Dendritic cell treated with granulocyte-macrophage colony-stimulating factor and Interleukin-4, amounts not matched to agents 40 ng/mL and 50 ng/mL, for 4 days (primary cell): ENCODE data around the gene ANKRD44.
"Not testable (repeated sequence)": the region's sequence is repeated elsewhere in the genome, so short reads cannot be mapped to it uniquely, and the experiment has no call there.

Experiments
- H3K27ac Mint-ChIP-seq: one replicate; pipeline ENCODE4 v1.8.0; 2022; ENCODE audit warnings: mild to moderate bottlenecking, mixed read lengths
- H3K27me3 Mint-ChIP-seq: one replicate; pipeline ENCODE4 v1.8.0; 2022; ENCODE audit warnings: mild to moderate bottlenecking, mixed read lengths
- H3K36me3 Mint-ChIP-seq: one replicate; pipeline ENCODE4 v1.8.0; 2022; ENCODE audit warnings: low read depth, mixed read lengths
- H3K4me1 Mint-ChIP-seq: one replicate; pipeline ENCODE4 v1.8.0; 2022; ENCODE audit warnings: low read depth, mixed read lengths
- H3K4me3 Mint-ChIP-seq: one replicate; pipeline ENCODE4 v1.8.0; 2022; ENCODE audit warnings: mild to moderate bottlenecking, moderate library complexity, mixed read lengths
- H3K9me3 Mint-ChIP-seq: one replicate; pipeline ENCODE4 v1.8.0; 2022; ENCODE audit warnings: mixed read lengths
- intact Hi-C: fragments of 100-400 bp; cut with micrococcal nuclease; formaldehyde crosslinking; loops from one replicate; pipeline ENCODE4 v1.15.0; 2022

Gene ANKRD44

DNA sequence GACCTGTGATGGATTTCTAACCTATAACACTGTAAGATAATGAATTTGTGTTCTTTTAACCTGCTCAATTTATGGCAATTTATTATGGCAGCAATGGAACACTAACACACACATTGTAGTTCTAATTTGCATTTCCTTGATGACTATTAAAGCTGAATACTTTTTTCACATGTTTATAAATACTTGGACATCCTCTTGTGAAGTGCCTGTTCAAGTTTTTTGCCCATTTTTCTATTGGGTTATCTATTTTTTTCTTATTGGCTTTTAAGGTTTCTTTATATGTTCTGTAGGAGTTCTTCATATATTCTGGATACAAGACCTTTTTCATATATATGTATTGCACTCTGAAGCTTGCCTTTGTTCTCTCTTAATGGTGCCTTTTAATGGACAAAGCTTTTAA, 255.5 kb downstream of the ANKRD44 start:
- H3K4me3 Mint-ChIP-seq: no peak overlapping the region

GRCh38 chr2:197054437-197054836, 256.1 kb downstream of the ANKRD44 start:
- no peak overlapping the region for H3K27ac Mint-ChIP-seq
- H3K9me3 Mint-ChIP-seq: peaks cover 14% of the 10 kb centered on the region
- intact Hi-C loops: no loop called here
- H3K4me3 Mint-ChIP-seq: no peak overlapping the region
- H3K4me1 Mint-ChIP-seq: no peaks in the 10 kb centered on the region
- no peaks in the 10 kb centered on the region for H3K27me3 Mint-ChIP-seq
- peaks cover 93% of the 10 kb centered on the region for H3K36me3 Mint-ChIP-seq

More for the DNA sequence above, 255.5 kb downstream of the ANKRD44 start:
- Mint-ChIP-seq H3K4me1 (no peaks in the 10 kb centered on the region), H3K36me3 (peaks cover 88% of the 10 kb centered on the region), H3K27ac (no peak overlapping the region), H3K9me3 (peaks cover 14% of the 10 kb centered on the region), H3K27me3 (no peaks in the 10 kb centered on the region)
- intact Hi-C loops: no loop called here

- H3K36me3 Mint-ChIP-seq: peaks cover 92% of the 10 kb centered on the region
These were observed 258.2 kb downstream of the ANKRD44 start for GRCh38 chr2:197052356-197052755.

DNA sequence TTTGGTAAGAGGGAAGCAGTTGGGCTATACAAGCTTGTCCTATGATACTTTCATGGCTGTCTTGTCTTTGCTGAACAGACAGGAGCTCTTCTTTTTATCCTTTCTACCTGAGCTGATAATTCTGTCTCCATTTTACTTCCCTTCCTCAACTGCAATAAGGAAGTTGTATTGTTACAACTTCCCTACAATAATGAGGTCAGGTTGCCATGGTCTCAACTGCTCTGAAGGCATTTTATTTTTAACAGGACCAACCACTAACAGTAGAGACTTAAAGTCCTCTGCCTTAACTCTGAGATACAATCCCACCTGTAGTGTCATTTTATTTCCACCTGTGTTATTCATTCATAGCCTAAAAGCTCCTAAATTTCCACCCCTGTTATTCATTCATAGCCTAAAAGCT, 265.5 kb downstream of the ANKRD44 start:
- Mint-ChIP-seq H3K9me3 (no peaks in the 10 kb centered on the region), H3K27ac (peak overlapping the region; percentile 57), H3K4me3 (no peak overlapping the region), H3K4me1 (peaks cover 9% of the 10 kb centered on the region), H3K36me3 (peaks cover 70% of the 10 kb centered on the region), H3K27me3 (no peaks in the 10 kb centered on the region)
- intact Hi-C loops: no loop called here

More at GRCh38 chr2:197052356-197052755, 258.2 kb downstream of the ANKRD44 start:
- H3K9me3 Mint-ChIP-seq: peaks cover 14% of the 10 kb centered on the region
- H3K27ac Mint-ChIP-seq: no peak overlapping the region
- intact Hi-C loops: no loop called here
- no peaks in the 10 kb centered on the region for H3K4me1 Mint-ChIP-seq
- no peak overlapping the region for H3K4me3 Mint-ChIP-seq
- H3K27me3 Mint-ChIP-seq: no peaks in the 10 kb centered on the region

DNA sequence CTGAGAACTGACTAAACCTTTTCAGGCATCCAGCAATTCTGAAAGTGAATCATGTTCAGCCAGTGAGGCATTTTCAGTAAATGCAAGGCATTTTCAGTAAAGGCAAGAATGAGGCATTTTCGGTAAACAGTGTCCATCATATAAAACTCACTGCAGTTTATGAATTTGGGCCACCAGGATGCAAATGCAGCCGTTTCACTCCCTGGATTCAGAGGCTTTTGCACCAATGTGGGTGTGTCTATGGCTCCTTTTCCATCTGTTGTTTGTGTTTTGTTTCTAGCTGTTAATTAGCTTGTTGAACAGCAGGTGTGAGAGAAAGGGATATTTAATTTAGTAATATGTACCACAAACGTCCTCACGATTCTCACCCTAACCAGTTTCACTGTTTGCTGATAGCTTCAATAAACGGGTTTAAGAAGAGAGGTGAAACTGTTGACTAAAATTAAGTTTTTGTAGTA, 267.8 kb downstream of the ANKRD44 start:
- Mint-ChIP-seq H3K4me3 (no peak overlapping the region), H3K27me3 (no peaks in the 10 kb centered on the region), H3K4me1 (peaks cover 9% of the 10 kb centered on the region), H3K36me3 (peaks cover 72% of the 10 kb centered on the region), H3K9me3 (no peaks in the 10 kb centered on the region), H3K27ac (no peak overlapping the region)
- intact Hi-C loops: no loop called here

GRCh38 chr2:197037863-197038398, 272.6 kb downstream of the ANKRD44 start:
- H3K27ac Mint-ChIP-seq: no peak overlapping the region
- no peak overlapping the region for H3K4me3 Mint-ChIP-seq
- intact Hi-C loops: no loop called here
- H3K27me3 Mint-ChIP-seq: no peaks in the 10 kb centered on the region
- H3K4me1 Mint-ChIP-seq: no peaks in the 10 kb centered on the region
- no peaks in the 10 kb centered on the region for H3K9me3 Mint-ChIP-seq
- peaks cover 92% of the 10 kb centered on the region for H3K36me3 Mint-ChIP-seq

DNA sequence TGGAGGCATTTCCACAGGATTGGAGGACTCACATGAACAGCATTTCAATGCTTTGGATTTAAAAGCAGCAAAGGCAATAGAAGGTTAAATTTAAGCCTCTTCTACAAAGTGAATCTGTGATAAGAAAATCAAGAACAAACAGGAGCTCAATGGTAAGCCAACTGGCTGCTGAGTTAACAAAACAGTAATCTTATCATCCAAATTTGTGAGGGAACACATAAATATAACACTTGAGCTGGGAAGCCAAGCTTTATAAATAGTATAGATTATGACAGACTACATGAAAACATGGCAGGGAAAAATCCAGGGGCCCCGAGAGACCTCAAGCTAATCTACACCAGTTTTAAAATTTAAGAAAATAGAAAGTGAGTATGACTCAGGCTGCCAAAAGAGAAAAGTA, 275.6 kb downstream of the ANKRD44 start:
- Mint-ChIP-seq H3K4me3 (no peak overlapping the region), H3K27ac (no peak overlapping the region), H3K4me1 (no peaks in the 10 kb centered on the region), H3K27me3 (no peaks in the 10 kb centered on the region), H3K9me3 (no peaks in the 10 kb centered on the region), H3K36me3 (peaks cover 87% of the 10 kb centered on the region)
- intact Hi-C loops: no loop called here

DNA sequence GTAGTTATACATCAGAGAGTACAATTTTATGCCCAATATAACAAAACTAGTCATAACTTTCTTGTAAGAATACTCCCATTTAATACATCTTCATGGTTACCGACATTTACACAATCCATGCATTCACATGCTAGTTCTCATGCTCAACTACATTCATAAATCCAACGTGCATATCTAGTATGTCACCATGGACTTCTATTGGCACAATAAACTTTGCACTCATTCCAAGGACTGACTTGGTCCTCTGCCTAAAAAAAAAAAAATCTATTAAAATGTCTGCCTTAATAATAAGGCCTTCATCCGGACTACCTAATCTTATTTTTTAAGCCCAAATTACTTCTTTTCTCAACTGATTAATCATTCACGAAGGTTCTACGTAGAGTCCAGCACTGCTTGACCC, 276.3 kb downstream of the ANKRD44 start:
- no peak overlapping the region for H3K4me3 Mint-ChIP-seq
- no peaks in the 10 kb centered on the region for H3K9me3 Mint-ChIP-seq
- H3K27me3 Mint-ChIP-seq: no peaks in the 10 kb centered on the region
- H3K36me3 Mint-ChIP-seq: peaks cover 87% of the 10 kb centered on the region
- intact Hi-C loops: no loop called here
- H3K4me1 Mint-ChIP-seq: no peaks in the 10 kb centered on the region
- H3K27ac Mint-ChIP-seq: no peak overlapping the region

DNA sequence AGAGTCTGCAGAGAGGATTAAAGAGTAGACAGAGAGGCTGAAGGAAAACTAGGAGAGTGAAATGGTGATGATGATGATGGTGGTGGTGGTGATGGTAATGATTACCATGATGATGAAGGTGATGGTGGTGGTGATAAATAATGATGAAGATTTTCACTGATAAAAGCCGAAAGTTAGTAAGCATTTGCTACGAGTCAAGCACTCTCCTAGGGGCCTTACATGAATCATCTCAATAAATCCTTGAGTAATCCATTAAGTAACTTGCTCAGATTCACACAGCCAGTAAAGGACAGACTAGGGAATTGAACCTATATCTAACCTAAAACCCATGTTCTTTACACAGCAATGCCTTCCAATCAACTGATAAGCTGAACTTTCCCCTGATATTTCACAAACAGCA, 277.4 kb downstream of the ANKRD44 start:
- intact Hi-C loops: no loop called here
- peaks cover 89% of the 10 kb centered on the region for H3K36me3 Mint-ChIP-seq
- no peak overlapping the region for H3K4me3 Mint-ChIP-seq
- H3K4me1 Mint-ChIP-seq: no peaks in the 10 kb centered on the region
- no peaks in the 10 kb centered on the region for H3K27me3 Mint-ChIP-seq
- no peaks in the 10 kb centered on the region for H3K9me3 Mint-ChIP-seq
- no peak overlapping the region for H3K27ac Mint-ChIP-seq

- intact Hi-C loops: no loop called here
- no peak overlapping the region for H3K4me3 Mint-ChIP-seq
- no peak overlapping the region for H3K27ac Mint-ChIP-seq
- no peaks in the 10 kb centered on the region for H3K27me3 Mint-ChIP-seq
- no peaks in the 10 kb centered on the region for H3K9me3 Mint-ChIP-seq
- H3K4me1 Mint-ChIP-seq: no peaks in the 10 kb centered on the region
- peaks cover 89% of the 10 kb centered on the region for H3K36me3 Mint-ChIP-seq
These were observed 278.8 kb downstream of the ANKRD44 start for GRCh38 chr2:197031803-197032202.

DNA sequence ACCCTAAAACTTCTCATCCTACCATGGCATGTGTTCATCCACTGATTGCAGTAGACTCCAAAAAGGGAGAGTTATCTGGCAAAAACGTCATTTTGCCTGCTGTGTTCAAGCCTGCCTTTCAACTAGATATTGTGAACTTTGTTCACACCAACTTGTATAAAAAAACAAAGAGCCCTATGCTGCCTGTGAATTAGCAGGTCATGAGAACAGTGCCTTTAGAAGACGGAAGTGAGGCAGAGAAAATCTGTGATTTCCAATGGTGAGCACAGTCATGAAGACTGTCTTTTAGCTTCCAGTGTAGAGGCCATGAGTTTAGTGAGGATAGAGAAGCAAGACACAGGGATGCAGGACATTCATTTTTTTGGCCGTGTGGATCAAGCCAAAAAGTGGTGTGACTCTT, 280.5 kb downstream of the ANKRD44 start:
- H3K27ac Mint-ChIP-seq: no peak overlapping the region
- H3K9me3 Mint-ChIP-seq: no peaks in the 10 kb centered on the region
- H3K4me1 Mint-ChIP-seq: no peaks in the 10 kb centered on the region
- H3K36me3 Mint-ChIP-seq: peaks cover 90% of the 10 kb centered on the region
- no peak overlapping the region for H3K4me3 Mint-ChIP-seq
- intact Hi-C loops: no loop called here
- no peaks in the 10 kb centered on the region for H3K27me3 Mint-ChIP-seq

GRCh38 chr2:197028633-197029032, 281.9 kb downstream of the ANKRD44 start:
- Mint-ChIP-seq H3K27me3 (no peaks in the 10 kb centered on the region), H3K4me1 (no peaks in the 10 kb centered on the region), H3K36me3 (peaks cover 90% of the 10 kb centered on the region), H3K27ac (no peak overlapping the region), H3K4me3 (no peak overlapping the region), H3K9me3 (no peaks in the 10 kb centered on the region)
- intact Hi-C loops: no loop called here

GRCh38 chr2:197028230-197028629, 282.4 kb downstream of the ANKRD44 start:
- Mint-ChIP-seq H3K4me3 (no peak overlapping the region), H3K9me3 (no peaks in the 10 kb centered on the region), H3K27me3 (no peaks in the 10 kb centered on the region), H3K4me1 (no peaks in the 10 kb centered on the region), H3K36me3 (peaks cover 90% of the 10 kb centered on the region), H3K27ac (no peak overlapping the region)
- intact Hi-C loops: no loop called here

- Mint-ChIP-seq H3K36me3 (peaks cover 88% of the 10 kb centered on the region), H3K9me3 (no peaks in the 10 kb centered on the region), H3K27me3 (no peaks in the 10 kb centered on the region), H3K4me3 (no peak overlapping the region), H3K4me1 (no peaks in the 10 kb centered on the region), H3K27ac (no peak overlapping the region)
- intact Hi-C loops: no loop called here
These were observed 286.4 kb downstream of the ANKRD44 start for GRCh38 chr2:197024206-197024605.

- H3K27ac Mint-ChIP-seq, H3K9me3 Mint-ChIP-seq, H3K4me1 Mint-ChIP-seq, intact Hi-C loops, H3K4me3 Mint-ChIP-seq, H3K27me3 Mint-ChIP-seq: not testable (repeated sequence)
- peaks cover 84% of the 10 kb centered on the region for H3K36me3 Mint-ChIP-seq
These were observed 289.7 kb downstream of the ANKRD44 start for GRCh38 chr2:197020921-197021320.
